Tibial artery (tissue), 4 donors: ENCODE results near the gene KRR1.

Experiments used
- DNase-seq, 2 donors: peaks; one replicate each; pipeline ENCODE4 v3.0.0-alpha.2; 2019
- H3K27ac ChIP-seq, 2 donors: fragments of 200-600 bp; sonication (generic) in 1 of 2; 1 replicate in 1 of 2; 2 replicates in 1 of 2; pipeline ENCODE4 v1.5.1; 2018 to 2019; ENCODE audit warnings: mild to moderate bottlenecking in 1 of 2
- H3K27me3 ChIP-seq, 2 donors: fragments of 200-600 bp; sonication (generic) in 1 of 2; one replicate each; pipeline versions ENCODE4 v1.5.1 to v1.6.0; 2016 to 2019
- H3K36me3 ChIP-seq, 3 donors: fragments of 200-600 bp; sonication (generic) in 2 of 3; one replicate each; pipeline ENCODE4 v1.5.1; 2016 to 2019; ENCODE audit warnings: mild to moderate bottlenecking in 2 of 3
- H3K4me1 ChIP-seq, 4 donors: fragments of 200-600 bp; sonication (generic) in 2 of 4; 1 replicate in 3 of 4; 2 replicates in 1 of 4; pipeline ENCODE4 v1.5.1; 2016 to 2019
- H3K4me3 ChIP-seq, 2 donors: fragments of 200-600 bp; sonication (generic) in 1 of 2; 1 replicate in 1 of 2; 2 replicates in 1 of 2; pipeline ENCODE4 v1.5.1; 2018 to 2019; ENCODE audit warnings: mild to moderate bottlenecking in 2 of 2
- H3K9me3 ChIP-seq, 3 donors: fragments of 200-600 bp; sonication (generic) in 1 of 3; one replicate each; pipeline ENCODE4 v1.5.1; 2016 to 2019
- CTCF ChIP-seq, 2 experiments: fragments of 200-600 bp in 1 of 2; fragments of 450-650 bp in 1 of 2; IDR thresholded peaks; one replicate each; pipeline ENCODE4 v1.5.1; 2017 to 2019; ENCODE audit warnings: antibody characterized with exemption in 2 of 2, mild to moderate bottlenecking in 1 of 2, moderate library complexity in 1 of 2
- intact Hi-C: fragments of 100-400 bp; cut with DNase I; formaldehyde crosslinking; loops from one replicate; pipeline ENCODE4 v1.15.0; 2023; ENCODE audit warnings: low total_unique reads

Gene KRR1

GRCh38 chr12:75548879-75549278 lies 37.5 kb upstream of the KRR1 start:
- no peaks in the 10 kb centered on the region for H3K9me3 ChIP-seq
- H3K4me1 ChIP-seq, result peaks cover 0 to 6% (median 1%) of the 10 kb centered on the region in 4 donors
- no peak for DNase-seq
- H3K27me3 ChIP-seq, result no peaks in the 10 kb centered on the region
- intact Hi-C loops, result no loop called here
- TF ChIP-seq CTCF (IDR thresholded peaks at IDR 0.05), result no peak
- H3K4me3 ChIP-seq, result no peak overlapping the region
- H3K27ac ChIP-seq, result no peak overlapping the region
- H3K36me3 ChIP-seq, result no peaks in the 10 kb centered on the region

- H3K9me3 ChIP-seq, result no peaks in the 10 kb centered on the region
- intact Hi-C loops, result no loop called here
- DNase-seq, result no peak
- H3K4me3 ChIP-seq, result no peak overlapping the region
- no peak overlapping the region for H3K27ac ChIP-seq
- no peaks in the 10 kb centered on the region for H3K4me1 ChIP-seq
- H3K27me3 ChIP-seq, result no peaks in the 10 kb centered on the region
- TF ChIP-seq CTCF (IDR thresholded peaks at IDR 0.05), result no peak
- H3K36me3 ChIP-seq, result no peaks in the 10 kb centered on the region
These were observed 34.2 kb upstream of the KRR1 start for GRCh38 chr12:75545636-75546035.

- no peaks in the 10 kb centered on the region for H3K27me3 ChIP-seq
- TF ChIP-seq CTCF (IDR thresholded peaks at IDR 0.05), result no peak
- intact Hi-C loops, result no loop called here
- no peaks in the 10 kb centered on the region for H3K9me3 ChIP-seq
- no peak for DNase-seq
- H3K36me3 ChIP-seq, result no peaks in the 10 kb centered on the region
- no peak overlapping the region for H3K4me3 ChIP-seq
- H3K4me1 ChIP-seq, result no peaks in the 10 kb centered on the region
- no peak overlapping the region for H3K27ac ChIP-seq
These were observed 32.1 kb upstream of the KRR1 start for GRCh38 chr12:75543529-75543928.

GRCh38 chr12:75542942-75543341 lies 31.5 kb upstream of the KRR1 start:
- Histone ChIP-seq H3K9me3 (no peaks in the 10 kb centered on the region), H3K27me3 (no peaks in the 10 kb centered on the region), H3K4me1 (no peaks in the 10 kb centered on the region), H3K27ac (no peak overlapping the region), H3K4me3 (no peak overlapping the region), H3K36me3 (no peaks in the 10 kb centered on the region)
- TF ChIP-seq CTCF (IDR thresholded peaks at IDR 0.05), result no peak
- intact Hi-C loops, result no loop called here
- no peak for DNase-seq

- intact Hi-C loops, result no loop called here
- TF ChIP-seq CTCF (IDR thresholded peaks at IDR 0.05), result no peak
These were observed 28.5 kb upstream of the KRR1 start for GRCh38 chr12:75539889-75540288.

GRCh38 chr12:75533239-75533638 lies 21.8 kb upstream of the KRR1 start:
- H3K27ac ChIP-seq, result no peak overlapping the region
- no peak for DNase-seq
- no peaks in the 10 kb centered on the region for H3K36me3 ChIP-seq
- H3K4me1 ChIP-seq, result no peaks in the 10 kb centered on the region
- TF ChIP-seq CTCF (IDR thresholded peaks at IDR 0.05), result no peak
- H3K9me3 ChIP-seq, result no peaks in the 10 kb centered on the region
- H3K27me3 ChIP-seq, result no peaks in the 10 kb centered on the region
- intact Hi-C loops, result no loop called here
- H3K4me3 ChIP-seq, result no peak overlapping the region

More at GRCh38 chr12:75539889-75540288, 28.5 kb upstream of the KRR1 start:
- Histone ChIP-seq H3K4me1 (no peaks in the 10 kb centered on the region), H3K4me3 (no peak overlapping the region), H3K27ac (no peak overlapping the region), H3K9me3 (no peaks in the 10 kb centered on the region), H3K27me3 (no peaks in the 10 kb centered on the region), H3K36me3 (no peaks in the 10 kb centered on the region)
- no peak for DNase-seq
